Measurements from ENCODE around the gene DPM3.

DPM3 gene

GRCh38 chr1:155092131-155092530, 48.2 kb downstream of the DPM3 start:
- no peak for TF ChIP-seq CTCF (IDR thresholded peaks at IDR 0.05; ENCODE audit: low read depth, low read length, missing control alignments)
- DNase-seq (ENCODE audit: extremely low read depth, low read depth), result no peak
- no peak overlapping the region for H3K4me3 ChIP-seq (replicated peaks; ENCODE audit: low read depth, low read length)

GRCh38 chr1:155091071-155092051, 49.0 kb downstream of the DPM3 start:
- H3K4me3 ChIP-seq (replicated peaks; ENCODE audit: low read depth, low read length), result no peak overlapping the region
- no peak for DNase-seq (ENCODE audit: extremely low read depth, low read depth)
- peak; percentile 93 for TF ChIP-seq CTCF (IDR thresholded peaks at IDR 0.05; ENCODE audit: low read depth, low read length, missing control alignments)

All from HFF-Myc (cell line).